ENCODE results near the gene BAHCC1.

Gene BAHCC1

DNA sequence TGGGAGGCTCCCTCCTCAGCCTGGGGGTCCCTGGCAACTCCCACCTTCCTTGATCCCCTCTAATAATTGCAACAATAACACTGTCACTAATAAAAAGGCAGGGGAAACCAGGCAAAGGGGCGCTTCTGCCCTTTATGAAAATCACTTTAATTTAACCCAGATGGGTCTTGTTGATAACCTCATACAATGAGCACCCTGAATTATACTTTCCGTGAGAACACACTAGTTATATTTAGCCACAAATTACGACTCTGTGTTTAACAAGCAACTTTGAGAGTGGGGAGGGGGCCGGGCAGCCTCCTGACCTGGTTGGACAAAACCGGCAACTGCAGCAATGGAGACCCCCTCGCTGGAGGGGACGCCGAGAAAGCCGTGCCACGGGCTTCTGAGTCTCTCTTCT lies 5.7 kb upstream of the BAHCC1 start:
- ATAC-seq, result no peak
- TF ChIP-seq, protein P1, sequence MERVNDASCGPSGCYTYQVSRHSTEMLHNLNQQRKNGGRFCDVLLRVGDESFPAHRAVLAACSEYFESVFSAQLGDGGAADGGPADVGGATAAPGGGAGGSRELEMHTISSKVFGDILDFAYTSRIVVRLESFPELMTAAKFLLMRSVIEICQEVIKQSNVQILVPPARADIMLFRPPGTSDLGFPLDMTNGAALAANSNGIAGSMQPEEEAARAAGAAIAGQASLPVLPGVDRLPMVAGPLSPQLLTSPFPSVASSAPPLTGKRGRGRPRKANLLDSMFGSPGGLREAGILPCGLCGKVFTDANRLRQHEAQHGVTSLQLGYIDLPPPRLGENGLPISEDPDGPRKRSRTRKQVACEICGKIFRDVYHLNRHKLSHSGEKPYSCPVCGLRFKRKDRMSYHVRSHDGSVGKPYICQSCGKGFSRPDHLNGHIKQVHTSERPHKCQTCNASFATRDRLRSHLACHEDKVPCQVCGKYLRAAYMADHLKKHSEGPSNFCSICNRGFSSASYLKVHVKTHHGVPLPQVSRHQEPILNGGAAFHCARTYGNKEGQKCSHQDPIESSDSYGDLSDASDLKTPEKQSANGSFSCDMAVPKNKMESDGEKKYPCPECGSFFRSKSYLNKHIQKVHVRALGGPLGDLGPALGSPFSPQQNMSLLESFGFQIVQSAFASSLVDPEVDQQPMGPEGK (CRISPR knock-in tag; IDR thresholded peaks at IDR 0.05; ENCODE audit: borderline replicate concordance), result no peak
- no peak for TF ChIP-seq ZNF8 (CRISPR knock-in tag; IDR thresholded peaks at IDR 0.05)
- TF ChIP-seq, protein P2, sequence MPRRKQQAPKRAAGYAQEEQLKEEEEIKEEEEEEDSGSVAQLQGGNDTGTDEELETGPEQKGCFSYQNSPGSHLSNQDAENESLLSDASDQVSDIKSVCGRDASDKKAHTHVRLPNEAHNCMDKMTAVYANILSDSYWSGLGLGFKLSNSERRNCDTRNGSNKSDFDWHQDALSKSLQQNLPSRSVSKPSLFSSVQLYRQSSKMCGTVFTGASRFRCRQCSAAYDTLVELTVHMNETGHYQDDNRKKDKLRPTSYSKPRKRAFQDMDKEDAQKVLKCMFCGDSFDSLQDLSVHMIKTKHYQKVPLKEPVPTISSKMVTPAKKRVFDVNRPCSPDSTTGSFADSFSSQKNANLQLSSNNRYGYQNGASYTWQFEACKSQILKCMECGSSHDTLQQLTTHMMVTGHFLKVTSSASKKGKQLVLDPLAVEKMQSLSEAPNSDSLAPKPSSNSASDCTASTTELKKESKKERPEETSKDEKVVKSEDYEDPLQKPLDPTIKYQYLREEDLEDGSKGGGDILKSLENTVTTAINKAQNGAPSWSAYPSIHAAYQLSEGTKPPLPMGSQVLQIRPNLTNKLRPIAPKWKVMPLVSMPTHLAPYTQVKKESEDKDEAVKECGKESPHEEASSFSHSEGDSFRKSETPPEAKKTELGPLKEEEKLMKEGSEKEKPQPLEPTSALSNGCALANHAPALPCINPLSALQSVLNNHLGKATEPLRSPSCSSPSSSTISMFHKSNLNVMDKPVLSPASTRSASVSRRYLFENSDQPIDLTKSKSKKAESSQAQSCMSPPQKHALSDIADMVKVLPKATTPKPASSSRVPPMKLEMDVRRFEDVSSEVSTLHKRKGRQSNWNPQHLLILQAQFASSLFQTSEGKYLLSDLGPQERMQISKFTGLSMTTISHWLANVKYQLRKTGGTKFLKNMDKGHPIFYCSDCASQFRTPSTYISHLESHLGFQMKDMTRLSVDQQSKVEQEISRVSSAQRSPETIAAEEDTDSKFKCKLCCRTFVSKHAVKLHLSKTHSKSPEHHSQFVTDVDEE (CRISPR knock-in tag; IDR thresholded peaks at IDR 0.05), result no peak

DNA sequence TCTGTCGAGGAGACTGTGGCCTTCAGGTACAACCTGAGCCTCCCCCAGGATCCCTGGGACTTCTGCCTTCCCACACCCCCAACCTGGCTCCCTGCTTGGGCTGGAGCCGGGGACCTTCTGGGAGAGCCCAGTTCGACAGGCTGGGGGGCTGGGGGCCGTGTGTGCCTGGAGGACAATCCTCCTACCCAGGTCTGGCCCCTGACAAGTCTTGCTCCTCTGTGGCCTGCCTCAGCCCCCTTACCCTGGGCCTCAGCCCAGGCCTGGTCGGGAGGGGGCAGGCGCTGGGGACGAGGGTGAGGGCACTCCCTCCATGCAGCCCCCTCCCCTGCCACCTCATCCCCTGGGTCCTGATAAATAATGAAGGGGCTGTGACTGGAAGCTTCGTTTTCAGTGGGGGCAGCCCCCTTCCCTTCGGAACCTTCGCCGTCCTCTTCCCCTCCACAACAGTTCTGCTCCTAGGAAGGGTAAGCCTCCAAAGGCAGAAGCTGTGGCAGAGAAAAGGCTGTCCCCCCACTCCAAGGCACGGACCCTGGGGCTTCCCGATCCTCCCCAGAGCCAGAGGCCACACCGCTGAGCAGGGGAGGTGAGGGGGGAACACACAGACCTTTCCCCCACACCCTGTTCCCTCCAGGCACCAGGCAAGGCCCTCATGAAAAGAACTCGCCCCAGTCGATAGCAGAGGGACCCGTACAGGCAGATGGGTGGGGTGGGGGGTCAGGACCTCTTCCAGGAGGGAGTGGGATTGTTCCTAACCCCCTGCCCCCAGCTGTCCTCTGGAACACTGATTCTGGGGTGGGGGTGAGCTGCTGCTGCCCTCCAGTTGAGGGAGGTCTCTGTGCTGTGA lies 5.0 kb upstream of the BAHCC1 start:
- no peak for TF ChIP-seq ZNF8 (CRISPR knock-in tag; IDR thresholded peaks at IDR 0.05)
- no peak for TF ChIP-seq GLIS3 (CRISPR knock-in tag; IDR thresholded peaks at IDR 0.05)
- no peak for TF ChIP-seq ZNF565 (CRISPR knock-in tag; conservative IDR thresholded peaks at IDR 0.05; ENCODE audit: low read depth)
- TF ChIP-seq TCF4 (CRISPR knock-in tag; IDR thresholded peaks at IDR 0.05; ENCODE audit: borderline replicate concordance), result no peak
- TF ChIP-seq ZFP30 (CRISPR knock-in tag; IDR thresholded peaks at IDR 0.05), result no peak
- no peak for TF ChIP-seq ZC3H10 (CRISPR knock-in tag; IDR thresholded peaks at IDR 0.05)
- TF ChIP-seq CREB5 (CRISPR knock-in tag; IDR thresholded peaks at IDR 0.05; ENCODE audit: low read depth), result no peak
- no peak for ATAC-seq

- TF ChIP-seq GLIS3 (CRISPR knock-in tag; IDR thresholded peaks at IDR 0.05) (no peak), RARB (CRISPR knock-in tag; IDR thresholded peaks at IDR 0.05) (no peak), ZFP3 (CRISPR knock-in tag; IDR thresholded peaks at IDR 0.05) (no peak)
- ATAC-seq, result no peak
Observed at GRCh38 chr17:81390873-81391255, 4.4 kb upstream of the BAHCC1 start.

DNA sequence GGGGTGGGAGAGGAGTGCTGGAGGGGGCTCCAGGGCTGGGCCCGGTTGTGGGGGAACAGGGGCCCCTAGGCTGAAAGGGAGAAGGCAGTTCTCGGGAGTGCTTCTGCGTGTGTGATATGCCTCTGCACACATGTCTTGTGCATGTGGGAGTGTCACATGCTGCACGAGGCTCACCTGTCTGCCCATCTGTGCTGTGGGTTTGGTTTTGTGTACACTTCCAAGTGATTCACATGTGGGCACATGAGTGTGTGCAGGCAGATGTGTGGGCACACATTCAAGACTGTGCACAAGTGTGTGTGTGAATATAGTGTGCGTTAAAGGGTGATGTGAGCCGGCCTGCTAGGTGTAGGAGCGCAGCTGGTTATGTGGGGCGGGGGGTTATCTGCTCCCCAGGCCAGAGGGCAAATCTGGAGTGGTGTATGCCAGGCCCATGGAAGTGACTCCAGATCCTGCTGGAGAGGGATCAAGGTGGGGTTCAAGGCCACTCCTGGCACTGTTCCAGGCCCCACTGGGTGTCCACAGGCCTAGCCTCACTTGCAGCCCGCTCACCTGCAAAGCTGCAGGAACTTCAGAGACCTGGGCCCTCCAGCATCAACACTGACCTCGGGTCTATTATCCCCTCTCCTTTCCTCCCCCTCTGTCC lies 3.8 kb upstream of the BAHCC1 start:
- TF ChIP-seq ZNF8 (CRISPR knock-in tag; IDR thresholded peaks at IDR 0.05) (no peak), CREB5 (CRISPR knock-in tag; IDR thresholded peaks at IDR 0.05; ENCODE audit: low read depth) (no peak), BACH2 (CRISPR knock-in tag; IDR thresholded peaks at IDR 0.05; ENCODE audit: borderline replicate concordance) (no peak), GLIS3 (CRISPR knock-in tag; IDR thresholded peaks at IDR 0.05) (no peak)
- ATAC-seq, result no peak

- ATAC-seq, result no peak
- TF ChIP-seq BACH2 (CRISPR knock-in tag; IDR thresholded peaks at IDR 0.05; ENCODE audit: borderline replicate concordance) (no peak), ISL1 (CRISPR knock-in tag; IDR thresholded peaks at IDR 0.05) (no peak), ZNF8 (CRISPR knock-in tag; IDR thresholded peaks at IDR 0.05) (no peak), OSR1 (CRISPR knock-in tag; IDR thresholded peaks at IDR 0.05) (no peak), ARNTL (CRISPR knock-in tag; IDR thresholded peaks at IDR 0.05; ENCODE audit: borderline replicate concordance, low read depth) (no peak), SNAI2 (CRISPR knock-in tag; IDR thresholded peaks at IDR 0.05) (no peak), TCF4 (CRISPR knock-in tag; IDR thresholded peaks at IDR 0.05; ENCODE audit: borderline replicate concordance) (no peak), ZNF565 (CRISPR knock-in tag; conservative IDR thresholded peaks at IDR 0.05; ENCODE audit: low read depth) (no peak), CSDC2 (CRISPR knock-in tag; IDR thresholded peaks at IDR 0.05) (no peak), ZFP3 (CRISPR knock-in tag; IDR thresholded peaks at IDR 0.05) (no peak), ESRRG (CRISPR knock-in tag; IDR thresholded peaks at IDR 0.05) (no peak), RARB (CRISPR knock-in tag; IDR thresholded peaks at IDR 0.05) (no peak)
- TF ChIP-seq, protein P2 (CRISPR knock-in tag; IDR thresholded peaks at IDR 0.05), result no peak
Observed at GRCh38 chr17:81391936-81392908, 3.0 kb upstream of the BAHCC1 start.

Data from SK-N-SH treated with all-trans-retinoic acid at 6 μM for 48 hours (cell line).